ENCODE data around the gene PPM1H. TPM values are rescaled to one million over a fixed set of nuclear protein-coding genes. Genes with fewer than 3 reads are reported as not detected.
A peak's percentile ranks its signal among the peaks of the same experiment; 100 is the strongest.

The PPM1H gene
- total RNA-seq, 1 donor, result 13.4 TPM

DNA sequence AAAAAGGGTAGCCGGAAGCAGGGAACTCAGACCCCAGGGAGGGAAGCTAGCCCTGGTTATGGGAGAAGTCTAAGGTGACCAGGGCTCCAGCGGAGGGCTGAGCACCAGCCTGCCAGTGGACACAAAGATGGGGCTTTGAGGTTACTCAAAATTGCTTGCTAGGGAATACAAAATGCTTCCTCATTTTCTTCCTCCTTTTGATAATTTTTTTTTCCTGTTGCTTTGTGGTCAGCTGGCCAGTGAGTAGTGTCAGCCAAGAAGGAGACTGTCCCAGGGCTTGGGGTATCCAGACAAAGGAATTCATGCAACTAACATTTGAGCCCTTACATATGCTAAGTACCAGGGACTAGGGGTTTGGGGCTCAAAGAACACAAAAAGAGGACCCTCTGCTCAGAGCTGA, 206.2 kb downstream of the PPM1H start:
- no peak overlapping the region for H2AFZ ChIP-seq (ENCODE audit: low read length)
- peak overlapping the region; percentile 92 for H3K27ac ChIP-seq (ENCODE audit: low read depth, low read length)
- no peak for DNase-seq (ENCODE audit: insufficient read length, low spot score, missing footprints)
- no peak overlapping the region for H3K4me2 ChIP-seq (ENCODE audit: insufficient read depth, low read length)
- no peaks in the 10 kb centered on the region for H4K20me1 ChIP-seq (ENCODE audit: insufficient read depth, low read length)
- H3K27me3 ChIP-seq (ENCODE audit: insufficient read depth, low read length), result no peaks in the 10 kb centered on the region
- H3K36me3 ChIP-seq (ENCODE audit: insufficient read depth, low read length), result no peaks in the 10 kb centered on the region
- H3K4me1 ChIP-seq (ENCODE audit: insufficient read depth, low read length), result peaks cover 71% of the 10 kb centered on the region
- no peaks in the 10 kb centered on the region for H3K9me3 ChIP-seq (ENCODE audit: low read depth, low read length)
- H3K79me2 ChIP-seq (ENCODE audit: insufficient read depth, low read length), result no peaks in the 10 kb centered on the region
- TF ChIP-seq, protein P1, sequence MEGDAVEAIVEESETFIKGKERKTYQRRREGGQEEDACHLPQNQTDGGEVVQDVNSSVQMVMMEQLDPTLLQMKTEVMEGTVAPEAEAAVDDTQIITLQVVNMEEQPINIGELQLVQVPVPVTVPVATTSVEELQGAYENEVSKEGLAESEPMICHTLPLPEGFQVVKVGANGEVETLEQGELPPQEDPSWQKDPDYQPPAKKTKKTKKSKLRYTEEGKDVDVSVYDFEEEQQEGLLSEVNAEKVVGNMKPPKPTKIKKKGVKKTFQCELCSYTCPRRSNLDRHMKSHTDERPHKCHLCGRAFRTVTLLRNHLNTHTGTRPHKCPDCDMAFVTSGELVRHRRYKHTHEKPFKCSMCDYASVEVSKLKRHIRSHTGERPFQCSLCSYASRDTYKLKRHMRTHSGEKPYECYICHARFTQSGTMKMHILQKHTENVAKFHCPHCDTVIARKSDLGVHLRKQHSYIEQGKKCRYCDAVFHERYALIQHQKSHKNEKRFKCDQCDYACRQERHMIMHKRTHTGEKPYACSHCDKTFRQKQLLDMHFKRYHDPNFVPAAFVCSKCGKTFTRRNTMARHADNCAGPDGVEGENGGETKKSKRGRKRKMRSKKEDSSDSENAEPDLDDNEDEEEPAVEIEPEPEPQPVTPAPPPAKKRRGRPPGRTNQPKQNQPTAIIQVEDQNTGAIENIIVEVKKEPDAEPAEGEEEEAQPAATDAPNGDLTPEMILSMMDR (IDR thresholded peaks at IDR 0.05; ENCODE audit: extremely low read depth, low read depth, low read length), result no peak
- H3K4me3 ChIP-seq (ENCODE audit: insufficient read depth, low read length), result no peak overlapping the region

DNA sequence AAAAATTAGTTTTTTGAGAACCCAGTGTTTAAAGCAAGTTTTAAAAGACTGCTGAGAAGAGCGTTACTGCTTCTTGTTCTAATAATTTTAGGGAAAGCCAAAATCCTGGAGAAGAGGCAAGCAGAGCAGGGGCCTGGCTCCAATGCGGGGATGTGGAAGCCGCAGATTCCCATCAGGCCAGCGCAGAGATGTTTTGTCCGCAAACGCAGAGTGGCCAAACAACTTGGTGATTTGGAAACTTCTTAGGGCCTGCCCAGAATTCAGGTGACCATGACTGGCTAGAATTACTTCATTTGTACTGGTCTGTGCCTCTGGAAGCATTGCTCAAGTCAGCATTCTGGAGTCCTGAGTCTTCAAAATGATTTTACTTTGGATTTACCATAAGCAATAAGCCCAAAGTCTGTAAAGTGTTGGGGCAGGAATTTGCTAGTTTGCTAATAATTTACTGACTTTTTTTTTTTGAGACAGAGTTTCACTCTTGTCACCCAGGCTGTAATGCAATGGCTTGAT, 208.4 kb downstream of the PPM1H start:
- Histone ChIP-seq H3K36me3 (ENCODE audit: insufficient read depth, low read length) (no peaks in the 10 kb centered on the region), H3K9me3 (ENCODE audit: low read depth, low read length) (no peaks in the 10 kb centered on the region), H2AFZ (ENCODE audit: low read length) (no peak overlapping the region), H3K27ac (ENCODE audit: low read depth, low read length) (peak overlapping the region; percentile 93), H3K27me3 (ENCODE audit: insufficient read depth, low read length) (no peaks in the 10 kb centered on the region), H3K4me2 (ENCODE audit: insufficient read depth, low read length) (no peak overlapping the region), H3K4me3 (ENCODE audit: insufficient read depth, low read length) (no peak overlapping the region), H4K20me1 (ENCODE audit: insufficient read depth, low read length) (no peaks in the 10 kb centered on the region), H3K79me2 (ENCODE audit: insufficient read depth, low read length) (no peaks in the 10 kb centered on the region), H3K4me1 (ENCODE audit: insufficient read depth, low read length) (peaks cover 61% of the 10 kb centered on the region)
- no peak for DNase-seq (ENCODE audit: insufficient read length, low spot score, missing footprints)
- TF ChIP-seq, protein P1 (IDR thresholded peaks at IDR 0.05; ENCODE audit: extremely low read depth, low read depth, low read length), result no peak

DNA sequence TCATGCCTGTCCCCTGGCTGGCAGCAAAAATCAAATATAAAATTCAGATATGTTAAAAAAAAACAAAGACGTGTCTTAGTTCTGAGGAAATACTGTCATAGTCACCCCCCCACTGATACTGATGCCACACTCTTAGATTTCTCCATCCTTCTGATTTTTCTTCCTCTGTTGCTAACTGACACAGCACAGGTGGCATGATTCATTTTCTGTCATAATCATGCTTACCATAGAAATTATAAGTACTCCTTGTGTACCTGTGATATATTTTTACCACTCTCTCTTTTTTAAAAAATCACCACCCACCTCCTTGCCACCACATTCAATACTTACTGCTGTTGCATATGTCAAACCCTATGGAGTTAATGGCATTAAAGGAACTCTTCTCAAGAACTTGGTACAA, 209.2 kb downstream of the PPM1H start:
- H4K20me1 ChIP-seq (ENCODE audit: insufficient read depth, low read length), result no peaks in the 10 kb centered on the region
- H3K4me1 ChIP-seq (ENCODE audit: insufficient read depth, low read length), result peaks cover 57% of the 10 kb centered on the region
- TF ChIP-seq, protein P1 (IDR thresholded peaks at IDR 0.05; ENCODE audit: extremely low read depth, low read depth, low read length), result no peak
- H3K36me3 ChIP-seq (ENCODE audit: insufficient read depth, low read length), result no peaks in the 10 kb centered on the region
- no peak for DNase-seq (ENCODE audit: insufficient read length, low spot score, missing footprints)
- no peak overlapping the region for H3K4me3 ChIP-seq (ENCODE audit: insufficient read depth, low read length)
- H3K4me2 ChIP-seq (ENCODE audit: insufficient read depth, low read length), result no peak overlapping the region
- H3K9me3 ChIP-seq (ENCODE audit: low read depth, low read length), result no peaks in the 10 kb centered on the region
- no peak overlapping the region for H2AFZ ChIP-seq (ENCODE audit: low read length)
- no peaks in the 10 kb centered on the region for H3K27me3 ChIP-seq (ENCODE audit: insufficient read depth, low read length)
- no peaks in the 10 kb centered on the region for H3K79me2 ChIP-seq (ENCODE audit: insufficient read depth, low read length)
- H3K27ac ChIP-seq (ENCODE audit: low read depth, low read length), result peak overlapping the region; percentile 93

DNA sequence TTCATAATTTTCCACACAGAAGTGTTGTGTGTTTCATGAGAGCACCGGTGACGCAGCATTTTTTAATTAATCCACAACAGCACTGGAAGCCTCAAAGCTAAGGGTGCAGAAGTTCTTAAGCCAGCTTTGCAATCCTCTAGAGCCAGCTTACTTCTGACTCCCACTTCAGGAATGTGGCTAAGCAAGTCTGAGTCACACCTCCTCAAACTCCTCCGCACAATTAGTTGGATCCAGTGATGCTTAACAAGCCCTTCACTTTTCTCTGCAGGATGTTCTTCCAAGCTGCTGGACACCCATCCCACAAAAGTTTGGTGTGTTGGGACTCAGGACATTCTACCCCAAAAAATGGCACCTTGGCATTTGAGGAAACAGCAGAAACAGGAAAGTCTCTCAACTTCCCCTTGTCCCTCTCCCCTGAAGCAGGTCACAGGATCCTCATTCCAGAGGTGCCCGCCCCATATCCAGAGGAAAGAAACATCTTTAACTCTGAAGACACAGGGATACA, 210.0 kb downstream of the PPM1H start:
- no peak overlapping the region for H3K4me3 ChIP-seq (ENCODE audit: insufficient read depth, low read length)
- no peak overlapping the region for H2AFZ ChIP-seq (ENCODE audit: low read length)
- peaks cover 56% of the 10 kb centered on the region for H3K4me1 ChIP-seq (ENCODE audit: insufficient read depth, low read length)

More for the DNA sequence above, 210.0 kb downstream of the PPM1H start:
- H3K4me2 ChIP-seq (ENCODE audit: insufficient read depth, low read length), result peak overlapping the region; percentile 44
- peak overlapping the region; percentile 93 for H3K27ac ChIP-seq (ENCODE audit: low read depth, low read length)
- H4K20me1 ChIP-seq (ENCODE audit: insufficient read depth, low read length), result no peaks in the 10 kb centered on the region
- no peaks in the 10 kb centered on the region for H3K9me3 ChIP-seq (ENCODE audit: low read depth, low read length)
- no peak for DNase-seq (ENCODE audit: insufficient read length, low spot score, missing footprints)
- H3K36me3 ChIP-seq (ENCODE audit: insufficient read depth, low read length), result no peaks in the 10 kb centered on the region
- no peaks in the 10 kb centered on the region for H3K27me3 ChIP-seq (ENCODE audit: insufficient read depth, low read length)
- TF ChIP-seq, protein P1 (IDR thresholded peaks at IDR 0.05; ENCODE audit: extremely low read depth, low read depth, low read length), result no peak
- no peaks in the 10 kb centered on the region for H3K79me2 ChIP-seq (ENCODE audit: insufficient read depth, low read length)

Data from osteoblast (primary cell).